IMR-90 (cell line): ENCODE measurements around the gene GPR141. TPM values are rescaled to one million over a fixed set of nuclear protein-coding genes. Genes with fewer than 3 reads are reported as not detected.

Source experiments
- ATAC-seq: fragments of 200-7000 bp; cut with Tn5 transposase; 2 replicates; pipeline ENCODE4 v1.9.1; 2020; ENCODE audit warnings: low read depth, mild to moderate bottlenecking, moderate library complexity
- BruUV-seq: library from RNA; stranded (reverse); fragments of 400-500 nt; replicated peaks from 2 replicates; lab custom pipeline; 2021; lab: Mats Ljungman, UMichigan
- CTCF ChIA-PET: fragments of 300-600 bp; formaldehyde crosslinking; extraction: SDS; loops from one replicate; lab custom pipeline; 2021; ENCODE audit warnings: antibody characterized with exemption; lab: Yijun Ruan, JAX
- POLR2A ChIA-PET: fragments of 300-600 bp; sonication (Branson Sonifier 250); formaldehyde crosslinking; loops from one replicate; lab custom pipeline; 2022; ENCODE audit warnings: antibody characterized with exemption; ENCODE audit not compliant: unreplicated experiment; lab: Charles Lee
- DNase-seq: peaks from one replicate; pipeline ENCODE4 v3.0.0; 2013
- H2AFZ ChIP-seq: replicated peaks from 2 replicates; pipeline ENCODE3; 2013; ENCODE audit warnings: low read length, mild to moderate bottlenecking; ENCODE audit not compliant: poor library complexity
- H2AK5ac ChIP-seq: 2 replicates; pipeline ENCODE4 v1.6.1; 2013; ENCODE audit warnings: low read depth, low read length, inconsistent platforms
- H2AK9ac ChIP-seq: replicated peaks from 2 replicates; pipeline ENCODE3; 2013; ENCODE audit warnings: mild to moderate bottlenecking, low read depth, low read length, moderate library complexity; ENCODE audit not compliant: poor library complexity
- H2BK120ac ChIP-seq: 2 replicates; pipeline ENCODE4 v1.6.1; 2013; ENCODE audit warnings: low read depth, low read length, inconsistent platforms
- H2BK15ac ChIP-seq: 3 replicates; pipeline ENCODE4 v1.6.1; 2013; ENCODE audit warnings: low read depth, low read length, inconsistent platforms
- H2BK20ac ChIP-seq: 2 replicates; pipeline ENCODE4 v1.6.1; 2013; ENCODE audit warnings: low read depth, mild to moderate bottlenecking, inconsistent platforms, low read length, moderate library complexity
- H2BK5ac ChIP-seq: 2 replicates; pipeline ENCODE4 v1.6.1; 2013; ENCODE audit warnings: mild to moderate bottlenecking, low read depth, low read length, inconsistent platforms; ENCODE audit not compliant: poor library complexity, severe bottlenecking
- H3K14ac ChIP-seq: replicated peaks from 2 replicates; pipeline ENCODE4 v1.6.1; 2013; ENCODE audit warnings: low read depth, low read length, inconsistent platforms
- H3K18ac ChIP-seq: 2 replicates; pipeline ENCODE4 v1.6.1; 2013; ENCODE audit warnings: low read depth, low read length, control low read depth
- H3K23ac ChIP-seq: 2 replicates; pipeline ENCODE4 v1.6.1; 2013; ENCODE audit warnings: low read depth, low read length, inconsistent platforms
- H3K27ac ChIP-seq: 2 replicates; pipeline ENCODE4 v1.5.1; 2013; ENCODE audit warnings: mild to moderate bottlenecking, control low read depth, low read length; ENCODE audit not compliant: insufficient read depth
- H3K27me3 ChIP-seq: 2 replicates; pipeline ENCODE4 v1.6.1; 2013; ENCODE audit warnings: low read length; ENCODE audit not compliant: control insufficient read depth, insufficient read depth
- H3K36me3 ChIP-seq: 2 replicates; pipeline ENCODE4 v1.6.1; 2013; ENCODE audit warnings: low read length, mixed read lengths; ENCODE audit not compliant: control insufficient read depth, insufficient read depth
- H3K4ac ChIP-seq: 2 replicates; pipeline ENCODE4 v1.6.1; 2013; ENCODE audit warnings: low read depth, low read length, inconsistent platforms
- H3K4me1 ChIP-seq: 2 replicates; pipeline ENCODE4 v1.6.1; 2013; ENCODE audit warnings: low read length, mixed read lengths; ENCODE audit not compliant: control insufficient read depth, insufficient read depth
- H3K4me2 ChIP-seq: 2 replicates; pipeline ENCODE4 v1.6.1; 2013; ENCODE audit warnings: low read depth, mild to moderate bottlenecking, control low read depth, low read length, moderate library complexity
- H3K4me3 ChIP-seq: 2 replicates; pipeline ENCODE4 v1.5.1; 2013; ENCODE audit warnings: low read depth, mild to moderate bottlenecking, control low read depth, low read length, moderate library complexity; ENCODE audit not compliant: insufficient read depth
- H3K56ac ChIP-seq: 2 replicates; pipeline ENCODE4 v1.6.1; 2013; ENCODE audit warnings: low read length, inconsistent platforms; ENCODE audit not compliant: insufficient read depth; ENCODE audit errors: extremely low read depth
- H3K79me1 ChIP-seq, 2 experiments: 2 replicates each; pipeline ENCODE4 v1.6.1; 2013; ENCODE audit warnings: low read length in 2 of 2, inconsistent platforms in 1 of 2, low read depth in 1 of 2
- H3K9ac ChIP-seq: 2 replicates; pipeline ENCODE4 v1.6.1; 2013; ENCODE audit warnings: low read depth, low read length, control low read depth
- H3K9me1 ChIP-seq: 2 replicates; pipeline ENCODE4 v1.6.1; 2013; ENCODE audit warnings: low read length, inconsistent platforms; ENCODE audit not compliant: insufficient read depth
- H3K9me3 ChIP-seq: 2 replicates; pipeline ENCODE4 v1.6.1; 2013; ENCODE audit warnings: low read length; ENCODE audit not compliant: control insufficient read depth, insufficient read depth
- H4K20me1 ChIP-seq: 2 replicates; pipeline ENCODE4 v1.6.1; 2013; ENCODE audit warnings: low read length, inconsistent platforms; ENCODE audit not compliant: insufficient read depth
- H4K5ac ChIP-seq: 2 replicates; pipeline ENCODE4 v1.6.1; 2013; ENCODE audit warnings: mild to moderate bottlenecking, low read depth, low read length, control low read depth
- H4K8ac ChIP-seq, 2 experiments: 2 replicates each; pipeline ENCODE4 v1.6.1; 2013; ENCODE audit warnings: low read depth in 2 of 2, low read length in 2 of 2, control low read depth in 1 of 2, inconsistent platforms in 1 of 2
- H4K91ac ChIP-seq: 2 replicates; pipeline ENCODE4 v1.6.1; 2013; ENCODE audit warnings: low read depth, low read length, inconsistent platforms; ENCODE audit not compliant: insufficient read depth
- CEBPB ChIP-seq: IDR thresholded peaks from 2 replicates; pipeline ENCODE4 v1.6.1; 2012; ENCODE audit warnings: low read depth, low read length, improper control_type of control experiment
- CHD1 ChIP-seq: IDR thresholded peaks from 2 replicates; pipeline ENCODE4 v1.6.1; 2012; ENCODE audit warnings: low read depth, low read length, improper control_type of control experiment
- MAZ ChIP-seq: IDR thresholded peaks from 2 replicates; pipeline ENCODE4 v1.6.1; 2012; ENCODE audit warnings: low read depth, mild to moderate bottlenecking, low read length, improper control_type of control experiment, moderate library complexity, borderline replicate concordance
- MXI1 ChIP-seq: IDR thresholded peaks from 2 replicates; pipeline ENCODE4 v1.6.1; 2012; ENCODE audit warnings: low read depth, mild to moderate bottlenecking, low read length, moderate library complexity, borderline replicate concordance
- RAD21 ChIP-seq: IDR thresholded peaks from 2 replicates; pipeline ENCODE4 v1.6.1; 2012; ENCODE audit warnings: low read length, improper control_type of control experiment
- RCOR1 ChIP-seq: IDR thresholded peaks from 2 replicates; pipeline ENCODE4 v1.6.1; 2012; ENCODE audit warnings: mild to moderate bottlenecking, low read length, improper control_type of control experiment; ENCODE audit not compliant: insufficient replicate concordance
- WGBS, 2 experiments: methylation state at CpG; one replicate each; pipeline versions ENCODE4 v1.1.5 to v1.1.7; 2013; ENCODE audit warnings: missing lambda C conversion rate in 2 of 2; ENCODE audit not compliant: insufficient read length in 1 of 2; ENCODE audit errors: extremely low coverage in 2 of 2; 5-methylcytosine and 5-hydroxymethylcytosine counted together
- dilution Hi-C: fragments of 300-500 bp; cut with HindIII; formaldehyde crosslinking; loops from one replicate; pipeline ENCODE4 v1.14.3; 2018; ENCODE audit warnings: low sequenced_read_pairs; ENCODE audit not compliant: unreplicated experiment
- in situ Hi-C: fragments of 300-500 bp; cut with MboI; formaldehyde crosslinking; loops from 3 replicates; pipeline ENCODE4 v1.14.3; 2019; ENCODE audit warnings: low sequenced_read_pairs, inconsistent platforms, mixed read lengths
- intact Hi-C: fragments of 100-400 bp; cut with micrococcal nuclease; formaldehyde crosslinking; loops from 2 replicates; pipeline ENCODE4 v1.10.0; 2022
- polyA plus RNA-seq, 3 experiments: library from polyadenylated mRNA; depleted of rRNA; stranded (reverse); fragments of >200 nt; gene quantifications; 2 replicates each; pipeline ENCODE4 v1.2.3, GENCODE V29; 2012; ENCODE audit warnings: low replicate concordance in 1 of 3
- total RNA-seq: library from RNA; depleted of rRNA; stranded (reverse); fragments of >200 nt; gene quantifications from 2 replicates; pipeline ENCODE4 v1.2.3, GENCODE V29; 2012
- TF ChIP-seq, protein P1 (sequence below): fragments of 150-350 bp; IDR thresholded peaks from 2 replicates; pipeline ENCODE4 v1.6.1; 2017; ENCODE audit warnings: mild to moderate bottlenecking, antibody characterized with exemption, low read length, low read depth
- TF ChIP-seq, protein P2 (sequence below): fragments of 150-350 bp; IDR thresholded peaks from 2 replicates; pipeline ENCODE4 v1.6.1; 2016; ENCODE audit warnings: low read depth, mild to moderate bottlenecking, low read length, moderate library complexity, borderline replicate concordance
- TF ChIP-seq, protein P3 (sequence below): conservative IDR thresholded peaks from 2 replicates; pipeline ENCODE4 v1.5.1; 2012; ENCODE audit warnings: mild to moderate bottlenecking, low read depth, low read length, improper control_type of control experiment

Gene GPR141
- total and polyA plus RNA-seq, 2 of the 4 experiments (the other 2 are of a cell fraction), result not detected

DNA sequence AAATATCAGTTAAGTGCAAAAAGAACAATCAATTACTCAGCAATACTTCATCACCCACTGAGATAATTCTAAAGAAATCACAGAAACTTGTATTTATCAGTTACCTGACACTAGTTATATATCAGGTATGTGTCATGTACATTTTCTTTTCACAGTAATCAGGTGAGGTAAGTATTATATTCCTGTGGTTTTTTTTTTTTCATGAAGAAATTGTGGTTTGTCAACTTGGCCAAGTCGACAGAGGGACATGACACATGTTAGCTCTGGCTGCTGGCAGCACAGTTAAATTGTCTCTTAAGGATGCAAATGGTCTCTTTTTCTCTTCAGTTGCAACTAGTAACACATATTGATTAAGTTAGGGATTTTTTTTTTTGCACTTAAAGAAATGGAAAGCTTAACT lies 13.7 kb upstream of the GPR141 start:
- H3K56ac ChIP-seq, result no peak overlapping the region
- no peak overlapping the region for H2BK5ac ChIP-seq
- no peaks in the 10 kb centered on the region for H3K36me3 ChIP-seq
- DNase-seq (no peak), ATAC-seq (no peak)
- dilution Hi-C loops (no loop called here), intact Hi-C loops (no loop called here), in situ Hi-C loops (no loop called here)
- no peak overlapping the region for H3K9ac ChIP-seq
- no peak overlapping the region for H3K4ac ChIP-seq
- no peak overlapping the region for H3K14ac ChIP-seq
- no peak overlapping the region for H4K91ac ChIP-seq
- H3K9me1 ChIP-seq, result no peaks in the 10 kb centered on the region
- H3K23ac ChIP-seq, result no peak overlapping the region
- H2BK15ac ChIP-seq, result no peak overlapping the region
- H3K27ac ChIP-seq, result no peak overlapping the region
- H4K20me1 ChIP-seq, result no peaks in the 10 kb centered on the region
- no TSS peak for BruUV-seq
- no peak overlapping the region for H2AK9ac ChIP-seq
- H2BK20ac ChIP-seq, result no peak overlapping the region
- H2AFZ ChIP-seq, result no peak overlapping the region
- no peak overlapping the region for H2AK5ac ChIP-seq
- no CpG with 5 or more reads among the region's 1 CpG for WGBS, 2 experiments
- H4K8ac ChIP-seq, result no peak overlapping the region
- no peak overlapping the region for H4K5ac ChIP-seq
- CTCF ChIA-PET, result no interaction called here
- TF ChIP-seq, protein P1, sequence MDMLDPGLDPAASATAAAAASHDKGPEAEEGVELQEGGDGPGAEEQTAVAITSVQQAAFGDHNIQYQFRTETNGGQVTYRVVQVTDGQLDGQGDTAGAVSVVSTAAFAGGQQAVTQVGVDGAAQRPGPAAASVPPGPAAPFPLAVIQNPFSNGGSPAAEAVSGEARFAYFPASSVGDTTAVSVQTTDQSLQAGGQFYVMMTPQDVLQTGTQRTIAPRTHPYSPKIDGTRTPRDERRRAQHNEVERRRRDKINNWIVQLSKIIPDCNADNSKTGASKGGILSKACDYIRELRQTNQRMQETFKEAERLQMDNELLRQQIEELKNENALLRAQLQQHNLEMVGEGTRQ, result no peak
- TF ChIP-seq, protein P2, sequence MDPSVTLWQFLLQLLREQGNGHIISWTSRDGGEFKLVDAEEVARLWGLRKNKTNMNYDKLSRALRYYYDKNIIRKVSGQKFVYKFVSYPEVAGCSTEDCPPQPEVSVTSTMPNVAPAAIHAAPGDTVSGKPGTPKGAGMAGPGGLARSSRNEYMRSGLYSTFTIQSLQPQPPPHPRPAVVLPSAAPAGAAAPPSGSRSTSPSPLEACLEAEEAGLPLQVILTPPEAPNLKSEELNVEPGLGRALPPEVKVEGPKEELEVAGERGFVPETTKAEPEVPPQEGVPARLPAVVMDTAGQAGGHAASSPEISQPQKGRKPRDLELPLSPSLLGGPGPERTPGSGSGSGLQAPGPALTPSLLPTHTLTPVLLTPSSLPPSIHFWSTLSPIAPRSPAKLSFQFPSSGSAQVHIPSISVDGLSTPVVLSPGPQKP, result no peak
- TF ChIP-seq, protein P3, sequence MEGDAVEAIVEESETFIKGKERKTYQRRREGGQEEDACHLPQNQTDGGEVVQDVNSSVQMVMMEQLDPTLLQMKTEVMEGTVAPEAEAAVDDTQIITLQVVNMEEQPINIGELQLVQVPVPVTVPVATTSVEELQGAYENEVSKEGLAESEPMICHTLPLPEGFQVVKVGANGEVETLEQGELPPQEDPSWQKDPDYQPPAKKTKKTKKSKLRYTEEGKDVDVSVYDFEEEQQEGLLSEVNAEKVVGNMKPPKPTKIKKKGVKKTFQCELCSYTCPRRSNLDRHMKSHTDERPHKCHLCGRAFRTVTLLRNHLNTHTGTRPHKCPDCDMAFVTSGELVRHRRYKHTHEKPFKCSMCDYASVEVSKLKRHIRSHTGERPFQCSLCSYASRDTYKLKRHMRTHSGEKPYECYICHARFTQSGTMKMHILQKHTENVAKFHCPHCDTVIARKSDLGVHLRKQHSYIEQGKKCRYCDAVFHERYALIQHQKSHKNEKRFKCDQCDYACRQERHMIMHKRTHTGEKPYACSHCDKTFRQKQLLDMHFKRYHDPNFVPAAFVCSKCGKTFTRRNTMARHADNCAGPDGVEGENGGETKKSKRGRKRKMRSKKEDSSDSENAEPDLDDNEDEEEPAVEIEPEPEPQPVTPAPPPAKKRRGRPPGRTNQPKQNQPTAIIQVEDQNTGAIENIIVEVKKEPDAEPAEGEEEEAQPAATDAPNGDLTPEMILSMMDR, result no peak
- TF ChIP-seq CEBPB, result no peak
- no peak for TF ChIP-seq RAD21
- TF ChIP-seq MAZ, result no peak
- no peak for TF ChIP-seq MXI1
- TF ChIP-seq RCOR1, result no peak
- no peak for TF ChIP-seq CHD1
- no peak overlapping the region for H3K4me3 ChIP-seq
- H3K4me1 ChIP-seq, result no peaks in the 10 kb centered on the region
- no peaks in the 10 kb centered on the region for H3K79me1 ChIP-seq
- H2BK120ac ChIP-seq, result no peak overlapping the region
- no peaks in the 10 kb centered on the region for H3K27me3 ChIP-seq
- POLR2A ChIA-PET, result no interaction called here
- peaks cover 11% of the 10 kb centered on the region for H3K9me3 ChIP-seq
- no peak overlapping the region for H3K4me2 ChIP-seq
- H3K18ac ChIP-seq, result no peak overlapping the region
